ENCODE measurements around the gene HIRA. TPM values are rescaled to one million over a fixed set of nuclear protein-coding genes. Genes with fewer than 3 reads are reported as not detected.

Gene HIRA
- polyA plus RNA-seq, 1 donor from 2014 or later = 38.1 TPM

DNA sequence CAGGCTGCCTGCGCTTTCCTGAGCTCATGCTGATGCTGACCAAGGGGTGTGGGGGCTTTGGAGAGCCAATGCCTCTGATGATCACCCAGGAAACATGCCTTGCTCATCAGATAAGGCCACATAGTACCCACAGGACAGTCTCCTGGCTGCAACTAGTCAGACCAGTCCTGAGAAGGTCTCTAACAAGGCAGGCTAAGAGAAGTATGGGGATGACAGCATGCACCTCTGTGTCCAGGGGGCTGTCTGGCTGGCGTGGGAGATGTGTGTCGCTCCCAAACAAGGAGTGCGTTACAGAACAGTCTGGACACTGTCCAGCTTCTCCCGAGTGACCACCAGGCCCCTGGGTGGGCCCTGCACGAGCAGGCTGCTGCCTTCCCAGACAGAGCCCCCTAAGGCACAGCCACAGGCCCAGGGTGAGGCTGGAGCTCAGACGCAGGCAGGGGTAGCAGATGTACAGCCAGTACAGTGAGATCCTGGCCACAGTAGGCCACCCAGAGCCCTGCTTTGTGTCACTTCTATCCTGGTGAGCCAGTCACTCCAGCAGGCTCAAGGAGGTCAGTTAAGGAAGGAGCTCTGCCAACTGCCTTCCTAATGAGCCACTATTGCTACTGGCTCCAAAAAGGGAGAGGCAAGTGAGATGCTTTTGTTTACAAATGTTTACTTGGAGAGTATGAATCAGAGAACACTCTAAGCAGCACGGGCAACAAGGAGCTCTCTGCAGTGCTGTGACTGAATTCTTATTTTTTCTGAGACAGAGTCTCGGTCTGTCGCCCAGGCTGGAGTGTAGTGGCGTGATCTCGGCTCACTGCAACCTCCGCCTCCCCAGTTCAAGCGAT lies 74.0 kb downstream of the HIRA start:
- no peak overlapping the region for H3K9ac ChIP-seq (ENCODE audit: low read length)
- H3K79me2 ChIP-seq (replicated peaks; ENCODE audit: insufficient read depth, low read length) = no peaks in the 10 kb centered on the region
- H3F3A ChIP-seq (ENCODE audit: insufficient read depth, low read length, poor library complexity, severe bottlenecking) = no peaks in the 10 kb centered on the region
- H3K4me3 ChIP-seq (ENCODE audit: low read length) = no peak overlapping the region
- H3K36me3 ChIP-seq (ENCODE audit: insufficient read depth, low read length) = peaks cover 14% of the 10 kb centered on the region
- H3K4me2 ChIP-seq (ENCODE audit: low read length) = no peak overlapping the region
- no peaks in the 10 kb centered on the region for H3K27me3 ChIP-seq (ENCODE audit: insufficient read depth, low read depth, low read length)
- TF ChIP-seq RAD21 (conservative IDR thresholded peaks at IDR 0.05) (no peak), EP300 (conservative IDR thresholded peaks at IDR 0.05; ENCODE audit: poor library complexity, severe bottlenecking) (no peak), POLR2AphosphoS5 (IDR thresholded peaks at IDR 0.05) (no peak), MXI1 (conservative IDR thresholded peaks at IDR 0.05; ENCODE audit: poor library complexity, severe bottlenecking) (no peak), SMC3 (conservative IDR thresholded peaks at IDR 0.05; ENCODE audit: poor library complexity) (no peak), TAF1 (IDR thresholded peaks at IDR 0.05; ENCODE audit: low read depth) (no peak), CTCF (IDR thresholded peaks at IDR 0.05; ENCODE audit: poor library complexity, severe bottlenecking) (no peak)
- TF ChIP-seq, protein P1, sequence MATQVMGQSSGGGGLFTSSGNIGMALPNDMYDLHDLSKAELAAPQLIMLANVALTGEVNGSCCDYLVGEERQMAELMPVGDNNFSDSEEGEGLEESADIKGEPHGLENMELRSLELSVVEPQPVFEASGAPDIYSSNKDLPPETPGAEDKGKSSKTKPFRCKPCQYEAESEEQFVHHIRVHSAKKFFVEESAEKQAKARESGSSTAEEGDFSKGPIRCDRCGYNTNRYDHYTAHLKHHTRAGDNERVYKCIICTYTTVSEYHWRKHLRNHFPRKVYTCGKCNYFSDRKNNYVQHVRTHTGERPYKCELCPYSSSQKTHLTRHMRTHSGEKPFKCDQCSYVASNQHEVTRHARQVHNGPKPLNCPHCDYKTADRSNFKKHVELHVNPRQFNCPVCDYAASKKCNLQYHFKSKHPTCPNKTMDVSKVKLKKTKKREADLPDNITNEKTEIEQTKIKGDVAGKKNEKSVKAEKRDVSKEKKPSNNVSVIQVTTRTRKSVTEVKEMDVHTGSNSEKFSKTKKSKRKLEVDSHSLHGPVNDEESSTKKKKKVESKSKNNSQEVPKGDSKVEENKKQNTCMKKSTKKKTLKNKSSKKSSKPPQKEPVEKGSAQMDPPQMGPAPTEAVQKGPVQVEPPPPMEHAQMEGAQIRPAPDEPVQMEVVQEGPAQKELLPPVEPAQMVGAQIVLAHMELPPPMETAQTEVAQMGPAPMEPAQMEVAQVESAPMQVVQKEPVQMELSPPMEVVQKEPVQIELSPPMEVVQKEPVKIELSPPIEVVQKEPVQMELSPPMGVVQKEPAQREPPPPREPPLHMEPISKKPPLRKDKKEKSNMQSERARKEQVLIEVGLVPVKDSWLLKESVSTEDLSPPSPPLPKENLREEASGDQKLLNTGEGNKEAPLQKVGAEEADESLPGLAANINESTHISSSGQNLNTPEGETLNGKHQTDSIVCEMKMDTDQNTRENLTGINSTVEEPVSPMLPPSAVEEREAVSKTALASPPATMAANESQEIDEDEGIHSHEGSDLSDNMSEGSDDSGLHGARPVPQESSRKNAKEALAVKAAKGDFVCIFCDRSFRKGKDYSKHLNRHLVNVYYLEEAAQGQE (IDR thresholded peaks at IDR 0.05; ENCODE audit: borderline replicate concordance) = no peak
- no peak overlapping the region for H2AFZ ChIP-seq (ENCODE audit: low read depth, low read length)
- no peak overlapping the region for H3K27ac ChIP-seq (ENCODE audit: low read length)
- no peaks in the 10 kb centered on the region for H3K9me3 ChIP-seq (ENCODE audit: low read length)
- H3K9me2 ChIP-seq (ENCODE audit: insufficient read depth, low read length) = no peaks in the 10 kb centered on the region
- H4K20me1 ChIP-seq (ENCODE audit: insufficient read depth) = no peaks in the 10 kb centered on the region

- H3K27ac ChIP-seq (ENCODE audit: low read length) = no peak overlapping the region
- peaks cover 11% of the 10 kb centered on the region for H3K36me3 ChIP-seq (ENCODE audit: insufficient read depth, low read length)
- no peak overlapping the region for H2AFZ ChIP-seq (ENCODE audit: low read depth, low read length)
- no peaks in the 10 kb centered on the region for H3K9me2 ChIP-seq (ENCODE audit: insufficient read depth, low read length)
- no peaks in the 10 kb centered on the region for H4K20me1 ChIP-seq (ENCODE audit: insufficient read depth)
- no peak overlapping the region for H3K9ac ChIP-seq (ENCODE audit: low read length)
- H3K79me2 ChIP-seq (replicated peaks; ENCODE audit: insufficient read depth, low read length) = no peaks in the 10 kb centered on the region
- no peaks in the 10 kb centered on the region for H3K27me3 ChIP-seq (ENCODE audit: insufficient read depth, low read depth, low read length)
- no peaks in the 10 kb centered on the region for H3K9me3 ChIP-seq (ENCODE audit: low read length)
- H3F3A ChIP-seq (ENCODE audit: insufficient read depth, low read length, poor library complexity, severe bottlenecking) = no peaks in the 10 kb centered on the region
- no peak overlapping the region for H3K4me3 ChIP-seq (ENCODE audit: low read length)
- no peak overlapping the region for H3K4me2 ChIP-seq (ENCODE audit: low read length)
- no peak for TF ChIP-seq SMC3 (conservative IDR thresholded peaks at IDR 0.05; ENCODE audit: poor library complexity)
- TF ChIP-seq EP300 (conservative IDR thresholded peaks at IDR 0.05; ENCODE audit: poor library complexity, severe bottlenecking) = no peak
- no peak for TF ChIP-seq EZH2 (IDR thresholded peaks at IDR 0.05; ENCODE audit: borderline replicate concordance, insufficient read depth, low read length, poor library complexity, severe bottlenecking)
- TF ChIP-seq TAF1 (IDR thresholded peaks at IDR 0.05; ENCODE audit: low read depth) = no peak
- TF ChIP-seq POLR2AphosphoS5 (IDR thresholded peaks at IDR 0.05) = no peak
- no peak for TF ChIP-seq RAD21 (conservative IDR thresholded peaks at IDR 0.05)
- no peak for TF ChIP-seq CTCF (IDR thresholded peaks at IDR 0.05; ENCODE audit: poor library complexity, severe bottlenecking)
- TF ChIP-seq MXI1 (conservative IDR thresholded peaks at IDR 0.05; ENCODE audit: poor library complexity, severe bottlenecking) = no peak
- TF ChIP-seq, protein P1 (IDR thresholded peaks at IDR 0.05; ENCODE audit: borderline replicate concordance) = no peak
Observed at GRCh38 chr22:19356708-19357269, 74.7 kb downstream of the HIRA start.

All from neural cell (in vitro differentiated cells).